Kidney epithelial cell (primary cell): Measurements from ENCODE around the gene RASD1. TPM values are rescaled to one million over a fixed set of nuclear protein-coding genes. Genes with fewer than 3 reads are reported as not detected.

Experiments used
- DNase-seq: peaks from one replicate; pipeline ENCODE4 v3.0.0-alpha.2; 2010; ENCODE audit warnings: low read depth
- H3K27me3 ChIP-seq: 2 replicates; pipeline ENCODE4 v1.6.0; 2011; ENCODE audit warnings: low read length; ENCODE audit not compliant: control insufficient read depth, insufficient read depth
- H3K36me3 ChIP-seq: 2 replicates; pipeline ENCODE4 v1.5.1; 2011; ENCODE audit warnings: low read length; ENCODE audit not compliant: control insufficient read depth, insufficient read depth
- H3K4me3 ChIP-seq: 2 replicates; pipeline ENCODE4 v1.5.1; 2011; ENCODE audit warnings: low read depth, mild to moderate bottlenecking, control low read depth, low read length
- total RNA-seq: library from RNA; depleted of rRNA; stranded (reverse); fragments of >200 nt; gene quantifications from 2 replicates; pipeline ENCODE4 v1.2.3, GENCODE V29; 2015
- TF ChIP-seq, protein P1 (sequence below): IDR thresholded peaks from 2 replicates; pipeline ENCODE4 v1.5.1; 2011; ENCODE audit warnings: mild to moderate bottlenecking, moderate library complexity, low read length, control low read depth, inconsistent platforms; ENCODE audit not compliant: insufficient read depth, poor library complexity, severe bottlenecking

RASD1 gene
- total RNA-seq, 1 donor from 2014 or later, result 0.17 TPM

- TF ChIP-seq, protein P1, sequence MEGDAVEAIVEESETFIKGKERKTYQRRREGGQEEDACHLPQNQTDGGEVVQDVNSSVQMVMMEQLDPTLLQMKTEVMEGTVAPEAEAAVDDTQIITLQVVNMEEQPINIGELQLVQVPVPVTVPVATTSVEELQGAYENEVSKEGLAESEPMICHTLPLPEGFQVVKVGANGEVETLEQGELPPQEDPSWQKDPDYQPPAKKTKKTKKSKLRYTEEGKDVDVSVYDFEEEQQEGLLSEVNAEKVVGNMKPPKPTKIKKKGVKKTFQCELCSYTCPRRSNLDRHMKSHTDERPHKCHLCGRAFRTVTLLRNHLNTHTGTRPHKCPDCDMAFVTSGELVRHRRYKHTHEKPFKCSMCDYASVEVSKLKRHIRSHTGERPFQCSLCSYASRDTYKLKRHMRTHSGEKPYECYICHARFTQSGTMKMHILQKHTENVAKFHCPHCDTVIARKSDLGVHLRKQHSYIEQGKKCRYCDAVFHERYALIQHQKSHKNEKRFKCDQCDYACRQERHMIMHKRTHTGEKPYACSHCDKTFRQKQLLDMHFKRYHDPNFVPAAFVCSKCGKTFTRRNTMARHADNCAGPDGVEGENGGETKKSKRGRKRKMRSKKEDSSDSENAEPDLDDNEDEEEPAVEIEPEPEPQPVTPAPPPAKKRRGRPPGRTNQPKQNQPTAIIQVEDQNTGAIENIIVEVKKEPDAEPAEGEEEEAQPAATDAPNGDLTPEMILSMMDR, result no peak
- DNase-seq, result no peak
- no peaks in the 10 kb centered on the region for H3K36me3 ChIP-seq
- H3K27me3 ChIP-seq, result no peaks in the 10 kb centered on the region
- H3K4me3 ChIP-seq, result no peak overlapping the region
Measured at GRCh38 chr17:17479209-17479608, 17.0 kb downstream of the RASD1 start.

DNA sequence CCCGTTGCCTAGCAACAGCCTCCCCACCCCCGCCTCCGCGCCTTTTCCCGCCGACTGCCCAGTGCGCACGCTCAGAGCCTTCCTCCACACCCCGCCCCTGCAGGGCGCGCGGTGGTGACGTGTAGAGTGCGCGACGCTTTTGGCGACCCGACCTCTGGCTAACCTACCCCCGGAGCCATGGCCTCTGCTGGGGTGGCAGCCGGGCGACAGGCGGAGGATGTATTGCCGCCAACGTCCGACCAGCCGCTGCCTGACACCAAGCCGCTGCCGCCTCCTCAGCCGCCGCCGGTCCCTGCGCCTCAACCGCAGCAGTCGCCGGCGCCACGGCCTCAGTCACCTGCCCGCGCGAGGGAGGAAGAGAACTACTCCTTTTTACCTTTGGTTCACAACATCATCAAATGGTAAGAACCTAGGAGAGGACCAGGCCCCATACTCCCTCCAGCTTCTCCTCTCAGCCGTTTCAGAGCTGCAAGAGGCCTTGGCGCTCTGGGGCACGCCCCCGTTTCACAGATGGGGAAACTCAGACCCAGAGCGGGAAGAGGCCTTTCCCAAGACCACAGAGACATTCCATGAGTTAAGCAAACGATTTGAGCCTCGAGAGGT, 19.2 kb downstream of the RASD1 start, which contains the start of gene MED9:
Gene MED9 (plus strand): TSS at position 136 of the 603 bp plus-strand sequence. CDS start 42 bp downstream, at position 178.
- TF ChIP-seq, protein P1, result no peak
- H3K4me3 ChIP-seq, result peak within 1 kb of the TSS; percentile 99
- H3K36me3 ChIP-seq, result no peaks in the 10 kb centered on the region
- DNase-seq, result peak; percentile 31
- H3K27me3 ChIP-seq, result peaks cover 4% of the 10 kb centered on the region

GRCh38 chr17:17474341-17474740, 21.9 kb downstream of the RASD1 start:
- TF ChIP-seq, protein P1, result no peak

GRCh38 chr17:17472333-17472920, 23.8 kb downstream of the RASD1 start:
- Histone ChIP-seq H3K4me3 (no peak overlapping the region), H3K27me3 (peaks cover 17% of the 10 kb centered on the region), H3K36me3 (no peaks in the 10 kb centered on the region)
- TF ChIP-seq, protein P1, result no peak
- DNase-seq, result no peak

More at GRCh38 chr17:17474341-17474740, 21.9 kb downstream of the RASD1 start:
- H3K4me3 ChIP-seq, result no peak overlapping the region
- no peaks in the 10 kb centered on the region for H3K36me3 ChIP-seq
- peaks cover 17% of the 10 kb centered on the region for H3K27me3 ChIP-seq
- no peak for DNase-seq

- TF ChIP-seq, protein P1, result no peak
- peaks cover 17% of the 10 kb centered on the region for H3K27me3 ChIP-seq
- no peak for DNase-seq
- H3K4me3 ChIP-seq, result no peak overlapping the region
- H3K36me3 ChIP-seq, result no peaks in the 10 kb centered on the region
Measured at GRCh38 chr17:17469996-17470395, 26.2 kb downstream of the RASD1 start.
